ENCODE measurements around the gene HSD11B1L. TPM values are rescaled to one million over a fixed set of nuclear protein-coding genes. Genes with fewer than 3 reads are reported as not detected.

HSD11B1L gene
- total RNA-seq, 1 experiment from 2014 or later, result 6.0 TPM

- no peak for TF ChIP-seq SP1 (IDR thresholded peaks at IDR 0.05; ENCODE audit: low read depth)
- no peak for TF ChIP-seq YY1 (IDR thresholded peaks at IDR 0.05; ENCODE audit: extremely low read depth, insufficient replicate concordance, low read depth, low read length)
- no peak for TF ChIP-seq ELF1 (IDR thresholded peaks at IDR 0.05; ENCODE audit: borderline replicate concordance, low read depth)
- H3K4me2 ChIP-seq (ENCODE audit: low read length), result peak overlapping the region; percentile 88
- peaks cover 10 to 28% of the 10 kb centered on the region in 2 experiments for H3K4me1 ChIP-seq (ENCODE audit: control insufficient read depth in 1 of 2, insufficient read depth in 2 of 2, low read length in 2 of 2)
- ATAC-seq (no peak; the same call in 1 of the 2 replicates), DNase-seq (ENCODE audit: low read depth, low spot score) (no peak)
- peaks cover 2 to 11% of the 10 kb centered on the region in 2 experiments; a peak in 2 of 4 replicates for H3K36me3 ChIP-seq (ENCODE audit: control insufficient read depth in 1 of 2, insufficient read depth in 2 of 2, low read length in 2 of 2)
- POLR2A ChIA-PET, result interaction anchor here (0.6 to 3.1 kb wide), 7 partner anchors 13 to 334 kb away, joined by 3 to 31 read pairs (median 6); partner anchors contain the start of genes DUS3L, NDUFA11, RPL36 and VMAC
- H4K20me1 ChIP-seq (ENCODE audit: insufficient read depth), result peaks cover 3% of the 10 kb centered on the region; the same call in 1 of the 2 replicates
- H2AFZ ChIP-seq (ENCODE audit: low read depth, low read length, poor library complexity, severe bottlenecking), result no peak overlapping the region
- BruUV-seq (replicated peaks), result TSS peak; percentile 78
- H3K9me2 ChIP-seq (ENCODE audit: insufficient read depth), result no peaks in the 10 kb centered on the region
- H3K4me3 ChIP-seq (replicated peaks in 1 of 2; ENCODE audit: low read depth in 1 of 2, low read length in 2 of 2), result peak overlapping the region; percentile 99 to 100
- peaks cover 54% of the 10 kb centered on the region for H3K79me2 ChIP-seq (ENCODE audit: insufficient read depth, low read length)
- H3K9ac ChIP-seq (ENCODE audit: low read length), result peak overlapping the region; percentile 99
- RAD21 ChIA-PET (ENCODE audit: low non-redundant PET in 1 of 2, low total read pairs in 2 of 2, uncharacterized antibody in 2 of 2, unreplicated experiment in 2 of 2), result interaction anchor here in 1 of 2 experiments (0.9 kb wide), 1 partner anchor 85 kb away, joined by 10 read pairs; no protein-coding TSS in a partner anchor
- intact Hi-C loops (cut with micrococcal nuclease), result no loop called here
- CTCF ChIA-PET, result interaction anchor here (0.6 to 1.7 kb wide), 4 partner anchors 29 to 61 kb away, joined by 3 to 9 read pairs (median 4); partner anchors contain the start of gene RPL36
- no peaks in the 10 kb centered on the region for H3K9me3 ChIP-seq (ENCODE audit: control insufficient read depth in 1 of 2, insufficient read depth in 1 of 2, low read depth in 1 of 2, low read length in 2 of 2)
- H3K27me3 ChIP-seq (ENCODE audit: insufficient read depth, low read length), result no peaks in the 10 kb centered on the region
- peak overlapping the region; percentile 85 for H3K27ac ChIP-seq (ENCODE audit: low read depth, low read length)
These were observed 38.6 kb downstream of the HSD11B1L start for GRCh38 chr19:5719274-5719960.

GRCh38 chr19:5719961-5720790 lies 39.3 kb downstream of the HSD11B1L start, which contains the start of the genes CATSPERD and LONP1:
TSS of gene CATSPERD (plus strand) at chr19:5720637. CDS start at chr19:5720738, 101 bp downstream.
TSS of gene LONP1 (minus strand) at chr19:5720146. CDS start at chr19:5720132, 14 bp downstream.
- Histone ChIP-seq H4K20me1 (ENCODE audit: insufficient read depth) (peaks cover 3% of the 10 kb centered on the region; the same call in 1 of the 2 replicates), H2AFZ (ENCODE audit: low read depth, low read length, poor library complexity, severe bottlenecking) (no peak within 1 kb of the TSS), H3K9me2 (ENCODE audit: insufficient read depth) (no peaks in the 10 kb centered on the region), H3K9ac (ENCODE audit: low read length) (peak within 1 kb of the TSS; percentile 99), H3K36me3 (ENCODE audit: control insufficient read depth in 1 of 2, insufficient read depth in 2 of 2, low read length in 2 of 2) (peaks cover 2 to 11% of the 10 kb centered on the region in 2 experiments; a peak in 2 of 4 replicates), H3K4me3 (replicated peaks in 1 of 2; ENCODE audit: low read depth in 1 of 2, low read length in 2 of 2) (peak within 1 kb of the TSS; percentile 99 to 100), H3K4me2 (ENCODE audit: low read length) (peak within 1 kb of the TSS; percentile 88), H3K27ac (ENCODE audit: low read depth, low read length) (peak within 1 kb of the TSS; percentile 85), H3K79me2 (ENCODE audit: insufficient read depth, low read length) (peaks cover 46% of the 10 kb centered on the region), H3K9me3 (ENCODE audit: control insufficient read depth in 1 of 2, insufficient read depth in 1 of 2, low read depth in 1 of 2, low read length in 2 of 2) (no peaks in the 10 kb centered on the region), H3K4me1 (ENCODE audit: control insufficient read depth in 1 of 2, insufficient read depth in 2 of 2, low read length in 2 of 2) (peaks cover 10 to 28% of the 10 kb centered on the region in 2 experiments), H3K27me3 (ENCODE audit: insufficient read depth, low read length) (no peaks in the 10 kb centered on the region)
- ChIA-PET CTCF (interaction anchor here (0.6 to 2.0 kb wide), 5 partner anchors 18 to 84 kb away, joined by 3 to 9 read pairs (median 5); partner anchors contain the start of gene RPL36), POLR2A (interaction anchor here (0.6 to 3.1 kb wide), 13 partner anchors 8 to 929 kb away, joined by 3 to 31 read pairs (median 3); partner anchors contain the start of genes DUS3L, FEM1A, NDUFA11 and RPL36), RAD21 (ENCODE audit: low non-redundant PET in 1 of 2, low total read pairs in 2 of 2, uncharacterized antibody in 2 of 2, unreplicated experiment in 2 of 2) (interaction anchor here in 1 of 2 experiments (0.6 to 0.9 kb wide), 2 partner anchors 84 to 470 kb away, joined by 4 to 10 read pairs; no protein-coding TSS in a partner anchor)
- no TSS peak for BruUV-seq (replicated peaks)
- intact Hi-C loops (cut with micrococcal nuclease), result loop anchor here (1.0 kb wide), 2 partner anchors 40 to 70 kb away; partner anchors contain the start of gene MICOS13
- peak; percentile 92 for ATAC-seq
- DNase-seq (ENCODE audit: low read depth, low spot score), result peak; percentile 97
- TF ChIP-seq POLR2AphosphoS5 (IDR thresholded peaks at IDR 0.05; ENCODE audit: low read depth, low read length), result peak; percentile 90
- peak; percentile 96; the same call in 1 of the 2 replicates for TF ChIP-seq SIN3A (IDR thresholded peaks at IDR 0.05; ENCODE audit: low read depth)
- TF ChIP-seq SRF (IDR thresholded peaks at IDR 0.05; ENCODE audit: low read depth), result peak; percentile 94
- TF ChIP-seq CTCF (IDR thresholded peaks at IDR 0.05 in 2 of 3, conservative IDR thresholded peaks at IDR 0.05 in 1 of 3; ENCODE audit: borderline replicate concordance in 1 of 3, insufficient read depth in 1 of 3, low read depth in 2 of 3, low read length in 2 of 3), result peak; percentile 62 to 92 (median 88)
- no peak for TF ChIP-seq EZH2 (IDR thresholded peaks at IDR 0.05)
- no peak for TF ChIP-seq ZNF274 (IDR thresholded peaks at IDR 0.05; ENCODE audit: low read depth, low read length)
- TF ChIP-seq FOSL1 (IDR thresholded peaks at IDR 0.05; ENCODE audit: low read depth), result no peak
- peak; percentile 66; the same call in 1 of the 2 replicates for TF ChIP-seq ZFX (IDR thresholded peaks at IDR 0.05)
- peak; percentile 98 for TF ChIP-seq MAX (IDR thresholded peaks at IDR 0.05)
